Measurements from ENCODE around the gene LRRC23. TPM values are rescaled to one million over a fixed set of nuclear protein-coding genes. Genes with fewer than 3 reads are reported as not detected.

LRRC23 gene
- total and polyA plus RNA-seq, 2 experiments from 2014 or later = 4.3 to 4.5 TPM

GRCh38 chr12:6937481-6938352 lies 33.1 kb downstream of the LRRC23 start:
- peak overlapping the region; percentile 49; the same call in 1 of the 2 replicates for H2AFZ ChIP-seq
- peaks cover 20% of the 10 kb centered on the region for H3K4me1 ChIP-seq (ENCODE audit: insufficient read depth)
- H3K36me3 ChIP-seq (ENCODE audit: low read depth) = peaks cover 13% of the 10 kb centered on the region; the same call in 1 of the 2 replicates
- H4K20me1 ChIP-seq (ENCODE audit: insufficient read depth) = peaks cover 4% of the 10 kb centered on the region; the same call in 1 of the 2 replicates
- in situ Hi-C loops (cut with MboI) = no loop called here
- DNase-seq = peak; percentile 98
- TF ChIP-seq EZH2 (IDR thresholded peaks at IDR 0.05; ENCODE audit: insufficient read depth, poor library complexity, severe bottlenecking) = no peak
- no peak for TF ChIP-seq EZH2phosphoT487 (IDR thresholded peaks at IDR 0.05; ENCODE audit: insufficient read depth, low read depth)
- 2% methylated on average over 57 to 77 of the region's 80 CpGs for WGBS, 2 experiments (ENCODE audit: low coverage in 1 of 2, low lambda C conversion rate in 2 of 2, missing lambda C conversion rate in 2 of 2)
- peak overlapping the region; percentile 92 for H3K4me2 ChIP-seq (ENCODE audit: unreplicated experiment)
- peak overlapping the region; percentile 91 for H3K9ac ChIP-seq
- peak overlapping the region; percentile 79 for H3K4me3 ChIP-seq
- no peaks in the 10 kb centered on the region for H3K9me2 ChIP-seq (ENCODE audit: insufficient read depth)
- H3K27me3 ChIP-seq (replicated peaks; ENCODE audit: insufficient read depth) = no peaks in the 10 kb centered on the region
- H3K27ac ChIP-seq = peak overlapping the region; percentile 62
- H3K9me3 ChIP-seq (ENCODE audit: low read depth) = no peaks in the 10 kb centered on the region
- peaks cover 40% of the 10 kb centered on the region for H3K79me2 ChIP-seq (ENCODE audit: insufficient read depth)
- H3F3A ChIP-seq (ENCODE audit: insufficient read depth) = peaks cover 64% of the 10 kb centered on the region

GRCh38 chr12:6938353-6939190 lies 34.0 kb downstream of the LRRC23 start:
- TF ChIP-seq EZH2 (IDR thresholded peaks at IDR 0.05; ENCODE audit: insufficient read depth, poor library complexity, severe bottlenecking) (no peak), EZH2phosphoT487 (IDR thresholded peaks at IDR 0.05; ENCODE audit: insufficient read depth, low read depth) (no peak)
- H3K36me3 ChIP-seq (ENCODE audit: low read depth) = peaks cover 13% of the 10 kb centered on the region; the same call in 1 of the 2 replicates

GRCh38 chr12:6939191-6939540 lies 34.5 kb downstream of the LRRC23 start:
- TF ChIP-seq EZH2 (IDR thresholded peaks at IDR 0.05; ENCODE audit: insufficient read depth, poor library complexity, severe bottlenecking) (no peak), EZH2phosphoT487 (IDR thresholded peaks at IDR 0.05; ENCODE audit: insufficient read depth, low read depth) (no peak)
- 62 to 63% methylated on average over 2 of the region's 2 CpGs for WGBS, 2 experiments (ENCODE audit: low coverage in 1 of 2, low lambda C conversion rate in 2 of 2, missing lambda C conversion rate in 2 of 2)
- Histone ChIP-seq H3F3A (ENCODE audit: insufficient read depth) (peaks cover 63% of the 10 kb centered on the region), H3K9me3 (ENCODE audit: low read depth) (no peaks in the 10 kb centered on the region), H3K4me2 (ENCODE audit: unreplicated experiment) (no peak overlapping the region), H3K27me3 (replicated peaks; ENCODE audit: insufficient read depth) (no peaks in the 10 kb centered on the region), H3K79me2 (ENCODE audit: insufficient read depth) (peaks cover 26% of the 10 kb centered on the region), H4K20me1 (ENCODE audit: insufficient read depth) (no peaks in the 10 kb centered on the region), H3K4me3 (no peak overlapping the region), H3K36me3 (ENCODE audit: low read depth) (peaks cover 13% of the 10 kb centered on the region; the same call in 1 of the 2 replicates), H3K27ac (no peak overlapping the region), H3K9me2 (ENCODE audit: insufficient read depth) (no peaks in the 10 kb centered on the region), H3K9ac (no peak overlapping the region), H2AFZ (no peak overlapping the region), H3K4me1 (ENCODE audit: insufficient read depth) (peaks cover 19% of the 10 kb centered on the region)
- in situ Hi-C loops (cut with MboI) = no loop called here
- DNase-seq = no peak

More at GRCh38 chr12:6938353-6939190, 34.0 kb downstream of the LRRC23 start:
- no peak overlapping the region for H2AFZ ChIP-seq
- H3K9ac ChIP-seq = peak overlapping the region; percentile 91
- no peak overlapping the region for H3K27ac ChIP-seq
- H3K27me3 ChIP-seq (replicated peaks; ENCODE audit: insufficient read depth) = no peaks in the 10 kb centered on the region
- peaks cover 32% of the 10 kb centered on the region for H3K79me2 ChIP-seq (ENCODE audit: insufficient read depth)
- DNase-seq = no peak
- no peaks in the 10 kb centered on the region for H3K9me2 ChIP-seq (ENCODE audit: insufficient read depth)
- H3K4me1 ChIP-seq (ENCODE audit: insufficient read depth) = peaks cover 25% of the 10 kb centered on the region
- in situ Hi-C loops (cut with MboI) = no loop called here
- H3F3A ChIP-seq (ENCODE audit: insufficient read depth) = peaks cover 64% of the 10 kb centered on the region
- 0 out of 2 replicates have a peak, but pooled peaks cover under 1% of the 10 kb centered on the region for H4K20me1 ChIP-seq (ENCODE audit: insufficient read depth)
- peak overlapping the region; percentile 15 for H3K4me2 ChIP-seq (ENCODE audit: unreplicated experiment)
- 78 to 79% methylated on average over 31 to 32 of the region's 32 CpGs for WGBS, 2 experiments (ENCODE audit: low coverage in 1 of 2, low lambda C conversion rate in 2 of 2, missing lambda C conversion rate in 2 of 2)
- H3K4me3 ChIP-seq = peak overlapping the region; percentile 79; the same call in 1 of the 2 replicates
- H3K9me3 ChIP-seq (ENCODE audit: low read depth) = no peaks in the 10 kb centered on the region

GRCh38 chr12:6941267-6941666 lies 36.6 kb downstream of the LRRC23 start:
- Histone ChIP-seq H3K4me3 (no peak overlapping the region), H3K9me2 (ENCODE audit: insufficient read depth) (no peaks in the 10 kb centered on the region), H3K27me3 (replicated peaks; ENCODE audit: insufficient read depth) (no peaks in the 10 kb centered on the region), H3K4me1 (ENCODE audit: insufficient read depth) (peaks cover 24% of the 10 kb centered on the region), H4K20me1 (ENCODE audit: insufficient read depth) (no peaks in the 10 kb centered on the region), H3K79me2 (ENCODE audit: insufficient read depth) (peaks cover 18% of the 10 kb centered on the region), H2AFZ (no peak overlapping the region), H3K36me3 (ENCODE audit: low read depth) (0 out of 2 replicates have a peak, but pooled peaks cover 5% of the 10 kb centered on the region), H3F3A (ENCODE audit: insufficient read depth) (peaks cover 51% of the 10 kb centered on the region), H3K9ac (no peak overlapping the region), H3K27ac (no peak overlapping the region), H3K4me2 (ENCODE audit: unreplicated experiment) (no peak overlapping the region), H3K9me3 (ENCODE audit: low read depth) (no peaks in the 10 kb centered on the region)
- no peak for TF ChIP-seq EZH2phosphoT487 (IDR thresholded peaks at IDR 0.05; ENCODE audit: insufficient read depth, low read depth)
- no peak for TF ChIP-seq EZH2 (IDR thresholded peaks at IDR 0.05; ENCODE audit: insufficient read depth, poor library complexity, severe bottlenecking)
- 79 to 80% methylated on average over 12 of the region's 12 CpGs for WGBS, 2 experiments (ENCODE audit: low coverage in 1 of 2, low lambda C conversion rate in 2 of 2, missing lambda C conversion rate in 2 of 2)
- DNase-seq = no peak
- in situ Hi-C loops (cut with MboI) = loop anchor here (10.0 kb wide), 1 partner anchor 174 kb away; no protein-coding TSS in a partner anchor

Measured in GM23248 (cell line).